Neutrophil (primary cell): ENCODE results near the gene ADPRM.

Source experiments
- H3K27ac ChIP-seq: fragments of 200-600 bp; sonication (generic); 2 replicates; pipeline ENCODE4 v1.5.1; 2016; ENCODE audit warnings: mild to moderate bottlenecking, moderate library complexity
- H3K27me3 ChIP-seq: fragments of 200-600 bp; sonication (generic); 2 replicates; pipeline ENCODE4 v1.6.0; 2016; ENCODE audit warnings: mild to moderate bottlenecking
- H3K36me3 ChIP-seq: fragments of 200-600 bp; sonication (generic); 2 replicates; pipeline ENCODE4 v1.5.1; 2017
- H3K4me1 ChIP-seq, 2 experiments: fragments of 200-600 bp in 1 of 2; sonication (generic) in 1 of 2; 1 replicate in 1 of 2; 2 replicates in 1 of 2; pipeline versions ENCODE4 v1.5.1 to v1.6.1; 2013 to 2016; ENCODE audit warnings: low read depth in 1 of 2, low read length in 1 of 2, mild to moderate bottlenecking in 1 of 2, moderate library complexity in 1 of 2; ENCODE audit not compliant: control insufficient read depth in 1 of 2, insufficient read depth in 1 of 2
- H3K4me3 ChIP-seq, 2 experiments: fragments of 200-600 bp in 1 of 2; sonication (generic) in 1 of 2; 1 replicate in 1 of 2; 2 replicates in 1 of 2; pipeline ENCODE4 v1.5.1; 2013 to 2016; ENCODE audit warnings: low read depth in 1 of 2, low read length in 1 of 2, mild to moderate bottlenecking in 1 of 2, moderate library complexity in 1 of 2
- H3K9me3 ChIP-seq: fragments of 200-600 bp; sonication (generic); 2 replicates; pipeline ENCODE4 v1.5.1; 2016
- CTCF ChIP-seq: fragments of 200-600 bp; sonication (generic); IDR thresholded peaks from 2 replicates; pipeline ENCODE4 v1.5.1; 2016; ENCODE audit warnings: antibody characterized with exemption

Gene ADPRM

DNA sequence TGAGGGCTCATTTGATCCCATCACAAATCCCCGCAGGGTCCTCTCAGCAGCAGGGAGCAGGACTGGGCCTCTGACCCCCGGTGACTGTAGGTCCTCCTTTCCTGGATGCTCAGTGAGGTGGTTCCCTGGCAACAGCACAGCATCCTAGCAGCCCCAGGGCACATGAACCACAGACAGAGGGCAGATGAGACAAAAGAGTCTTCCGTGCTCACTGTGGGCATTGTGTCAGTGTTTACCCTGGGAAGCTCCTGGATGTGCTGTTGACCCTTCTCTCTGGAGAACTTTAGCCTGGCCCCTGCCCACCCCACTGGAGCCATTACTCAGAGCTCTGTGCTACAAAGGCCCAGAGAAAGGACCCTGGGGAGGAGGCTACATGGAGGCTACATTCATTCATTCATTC is 54.2 kb downstream of the ADPRM start:
- H3K27ac ChIP-seq, result no peak overlapping the region
- H3K4me1 ChIP-seq, result no peaks in the 10 kb centered on the region
- no peaks in the 10 kb centered on the region for H3K27me3 ChIP-seq
- H3K9me3 ChIP-seq, result no peaks in the 10 kb centered on the region
- no peak overlapping the region for H3K4me3 ChIP-seq
- no peaks in the 10 kb centered on the region for H3K36me3 ChIP-seq
- TF ChIP-seq CTCF, result no peak

GRCh38 chr17:10752696-10753095 is 55.3 kb downstream of the ADPRM start:
- Histone ChIP-seq H3K4me3 (no peak overlapping the region), H3K9me3 (no peaks in the 10 kb centered on the region), H3K27ac (no peak overlapping the region), H3K27me3 (no peaks in the 10 kb centered on the region), H3K36me3 (no peaks in the 10 kb centered on the region), H3K4me1 (no peaks in the 10 kb centered on the region)
- TF ChIP-seq CTCF, result no peak

- no peaks in the 10 kb centered on the region for H3K4me1 ChIP-seq
- H3K27me3 ChIP-seq, result no peaks in the 10 kb centered on the region
- TF ChIP-seq CTCF, result no peak
- H3K27ac ChIP-seq, result no peak overlapping the region
- H3K4me3 ChIP-seq, result no peak overlapping the region
- no peaks in the 10 kb centered on the region for H3K9me3 ChIP-seq
- no peaks in the 10 kb centered on the region for H3K36me3 ChIP-seq
Measured at GRCh38 chr17:10754109-10754508, 56.7 kb downstream of the ADPRM start.

DNA sequence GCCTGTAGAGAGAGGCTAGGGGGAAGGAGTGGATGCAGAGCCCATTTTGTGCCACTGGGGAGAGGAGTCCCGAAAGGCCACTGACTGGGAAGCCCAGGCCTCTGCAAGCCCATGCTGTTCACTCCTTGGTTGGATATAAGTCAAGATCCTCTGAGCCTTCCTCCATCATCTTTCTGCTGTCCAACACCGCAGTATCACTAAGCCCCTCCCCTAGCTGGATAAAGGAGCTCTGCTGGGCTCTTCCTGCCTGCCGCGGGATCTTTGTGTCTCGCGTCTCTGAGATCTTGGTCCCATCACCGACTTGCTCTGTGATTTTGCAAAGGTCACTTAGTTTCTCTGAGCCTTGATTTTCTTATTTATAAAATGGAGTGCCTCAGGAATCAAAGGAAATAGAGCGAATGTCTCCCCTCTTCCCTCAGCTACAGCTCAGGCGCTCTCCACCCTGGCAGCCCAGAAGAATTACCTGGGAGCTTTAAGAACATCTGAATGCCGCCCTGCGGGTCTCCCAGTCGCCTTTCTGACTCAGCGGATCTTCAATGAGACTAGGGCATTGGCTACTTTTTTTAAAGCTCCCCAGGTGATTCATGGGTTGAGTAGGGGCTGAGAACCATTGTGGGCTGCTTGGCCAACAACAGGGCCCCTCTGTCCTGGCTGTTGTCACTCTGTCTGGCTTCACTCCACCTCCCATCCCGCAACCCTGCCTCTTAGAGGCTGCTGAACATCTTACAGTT is 57.6 kb downstream of the ADPRM start:
- Histone ChIP-seq H3K9me3 (no peaks in the 10 kb centered on the region), H3K36me3 (no peaks in the 10 kb centered on the region), H3K4me1 (no peaks in the 10 kb centered on the region), H3K27me3 (no peaks in the 10 kb centered on the region), H3K27ac (no peak overlapping the region), H3K4me3 (no peak overlapping the region)
- TF ChIP-seq CTCF, result no peak

GRCh38 chr17:10755592-10756127 is 58.3 kb downstream of the ADPRM start:
- no peak for TF ChIP-seq CTCF
- H3K36me3 ChIP-seq, result no peaks in the 10 kb centered on the region
- H3K4me3 ChIP-seq, result no peak overlapping the region
- no peaks in the 10 kb centered on the region for H3K27me3 ChIP-seq
- no peaks in the 10 kb centered on the region for H3K9me3 ChIP-seq
- H3K27ac ChIP-seq, result no peak overlapping the region
- no peaks in the 10 kb centered on the region for H3K4me1 ChIP-seq
